OCI-LY3 (cell line): ENCODE data around the gene GADL1.

ENCODE experiments used
- CTCF ChIP-seq: fragments of 200-600, 300-600 bp; sonication (generic); IDR thresholded peaks from 2 replicates; pipeline ENCODE4 v1.5.1; 2014; ENCODE audit warnings: antibody characterized with exemption, low read length, low read depth
- EZH2phosphoT487 ChIP-seq: fragments of 200-600 bp; shearing (Covaris generic); IDR thresholded peaks from 2 replicates; pipeline ENCODE4 v1.6.1; 2018; ENCODE audit warnings: antibody characterized with exemption, mixed run types, low read depth

GRCh38 chr3:30826531-30826942, 67.9 kb downstream of the GADL1 start:
- TF ChIP-seq CTCF: no peak
- TF ChIP-seq EZH2phosphoT487: no peak
